ENCODE data around the gene PYGO2.
A peak's percentile ranks its signal among the peaks of the same experiment; 100 is the strongest.

Gene PYGO2

DNA sequence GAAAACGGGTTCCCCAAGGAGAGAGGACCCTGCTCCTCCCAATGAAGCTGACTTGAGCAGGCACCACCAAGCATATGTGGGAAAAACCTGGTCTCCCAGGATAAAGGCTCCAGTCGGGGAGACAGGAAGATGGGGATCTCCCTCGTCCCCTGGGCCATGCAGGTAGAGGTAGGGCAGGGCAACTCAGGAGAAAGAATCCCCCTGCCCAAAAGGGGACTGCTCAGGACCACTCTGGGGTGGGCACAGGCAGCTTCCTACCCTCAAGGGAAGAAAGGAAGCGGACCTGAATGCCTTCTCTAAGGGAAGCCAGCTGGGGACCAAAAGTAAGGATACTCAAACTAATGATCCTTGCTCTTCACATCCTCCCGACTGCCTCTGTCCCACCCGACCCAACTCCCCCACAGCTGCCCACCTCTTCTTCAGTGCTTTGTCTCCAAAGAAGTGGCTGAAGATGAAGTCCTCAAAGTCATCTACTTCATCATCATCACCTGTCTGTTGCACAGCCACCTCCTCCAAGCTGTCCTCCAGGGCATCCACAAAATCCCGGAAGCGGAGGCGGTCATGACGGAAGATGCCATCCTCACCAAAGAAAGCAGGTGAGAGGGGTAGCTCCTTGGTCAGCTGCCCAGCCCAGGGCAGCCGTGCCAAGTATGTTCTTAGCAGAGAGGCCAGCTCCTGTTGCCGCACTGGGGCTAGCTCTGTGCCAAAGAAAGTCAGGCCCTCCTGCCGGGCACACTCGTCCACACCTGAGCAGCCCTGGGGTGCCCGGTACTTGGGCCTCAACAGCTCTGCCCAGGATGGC is 16.2 kb downstream of the PYGO2 start:
- DNase-seq (ENCODE audit: low read depth in 1 of 2, low spot score in 1 of 2) = no peak

DNA sequence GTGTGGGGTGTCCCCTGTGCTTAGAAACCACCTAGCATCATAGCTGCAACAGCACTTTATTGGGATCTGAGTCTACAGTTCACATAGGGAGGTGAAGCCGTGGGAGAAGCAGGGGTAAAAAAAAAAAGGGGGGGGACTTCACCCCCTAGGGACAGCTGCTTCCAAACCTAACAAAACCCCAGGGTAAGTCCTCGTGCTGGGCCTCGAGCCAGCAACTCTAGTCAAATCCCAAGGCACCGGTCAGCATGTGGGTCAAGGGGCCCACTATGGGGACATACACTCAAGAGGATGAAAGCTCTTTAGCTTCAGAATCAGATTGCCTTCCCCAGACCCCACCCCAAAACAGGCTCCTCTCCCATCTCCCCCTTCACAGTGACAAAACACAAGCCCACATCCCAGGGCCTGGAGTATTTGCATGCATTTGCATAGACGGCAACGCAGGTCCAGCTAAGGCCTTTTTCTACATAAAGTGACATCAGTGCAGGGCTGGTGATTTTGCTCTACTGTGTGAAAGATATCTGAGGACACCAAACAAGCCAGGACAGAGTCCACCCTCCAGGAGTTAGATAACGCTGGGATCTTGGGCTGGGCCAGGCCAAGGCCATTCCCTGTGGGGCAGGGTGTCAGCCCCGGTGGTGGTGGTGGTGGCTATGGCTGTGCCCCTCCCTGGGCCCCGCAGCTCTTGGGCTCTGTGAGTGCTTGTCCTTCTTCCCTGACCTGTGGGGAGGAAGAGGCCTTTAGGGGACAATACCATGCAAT is 17.0 kb downstream of the PYGO2 start:
- no peak for DNase-seq (ENCODE audit: low read depth in 1 of 2, low spot score in 1 of 2)

- no peak for DNase-seq (ENCODE audit: low read depth in 1 of 2, low spot score in 1 of 2)
Observed at GRCh38 chr1:154943649-154944400, 17.8 kb downstream of the PYGO2 start.

DNA sequence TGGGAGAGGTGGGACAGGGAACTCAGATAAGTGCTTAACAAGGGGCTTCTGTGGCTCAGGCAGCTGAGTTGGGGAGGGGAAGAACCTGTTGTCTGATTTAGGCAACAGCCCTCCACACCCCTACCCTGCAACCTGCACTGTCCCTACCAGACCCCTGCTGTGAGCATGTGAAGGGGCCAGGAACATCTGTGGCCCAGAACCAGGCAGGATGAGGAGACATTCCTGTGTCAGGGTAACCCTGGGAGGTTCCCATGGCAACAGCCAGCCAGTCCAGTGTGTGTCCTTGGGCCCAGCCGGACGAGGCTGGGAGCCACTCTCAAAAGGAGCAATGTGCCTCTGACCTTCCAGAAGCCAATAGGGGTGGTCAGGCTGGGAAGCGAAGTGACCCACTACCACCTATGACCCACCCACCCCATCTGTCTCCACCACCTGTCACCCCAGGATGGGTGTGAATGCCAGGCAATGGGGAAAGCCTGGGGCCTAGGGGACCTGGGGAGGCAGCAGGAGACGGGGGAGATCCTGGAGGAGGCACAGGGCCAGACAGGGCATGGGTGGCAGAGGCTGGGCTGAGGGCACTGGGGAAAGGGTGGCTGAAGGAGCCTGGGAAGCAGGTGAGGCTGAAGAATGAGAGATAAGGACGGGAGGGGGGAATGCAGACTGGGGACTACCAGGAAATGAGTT is 20.1 kb downstream of the PYGO2 start:
- DNase-seq (ENCODE audit: low read depth in 1 of 2, low spot score in 1 of 2) = no peak

GRCh38 chr1:154940651-154941194 is 20.9 kb downstream of the PYGO2 start:
- DNase-seq (ENCODE audit: low read depth in 1 of 2, low spot score in 1 of 2) = no peak

DNA sequence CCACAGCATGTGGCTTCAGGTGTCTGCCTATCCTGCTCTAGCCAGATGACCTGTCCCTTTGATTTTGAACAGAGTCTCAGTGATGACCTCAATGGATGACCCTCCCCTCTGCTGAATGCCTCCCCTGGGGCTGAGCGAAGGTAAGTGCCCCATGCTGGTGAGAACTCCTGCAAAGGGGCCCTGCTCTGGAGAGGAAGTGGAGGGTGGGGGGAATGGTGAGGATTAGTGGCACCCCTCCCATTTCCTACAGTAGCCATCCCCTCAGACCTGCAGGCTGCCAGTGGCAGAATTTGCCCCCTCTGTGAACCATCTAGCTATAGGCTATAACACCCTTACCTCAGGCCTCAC is 21.4 kb downstream of the PYGO2 start:
- DNase-seq (ENCODE audit: low read depth in 1 of 2, low spot score in 1 of 2) = no peak

- DNase-seq (ENCODE audit: low read depth in 1 of 2, low spot score in 1 of 2) = no peak
Observed at GRCh38 chr1:154938604-154939399, 22.8 kb downstream of the PYGO2 start.

DNA sequence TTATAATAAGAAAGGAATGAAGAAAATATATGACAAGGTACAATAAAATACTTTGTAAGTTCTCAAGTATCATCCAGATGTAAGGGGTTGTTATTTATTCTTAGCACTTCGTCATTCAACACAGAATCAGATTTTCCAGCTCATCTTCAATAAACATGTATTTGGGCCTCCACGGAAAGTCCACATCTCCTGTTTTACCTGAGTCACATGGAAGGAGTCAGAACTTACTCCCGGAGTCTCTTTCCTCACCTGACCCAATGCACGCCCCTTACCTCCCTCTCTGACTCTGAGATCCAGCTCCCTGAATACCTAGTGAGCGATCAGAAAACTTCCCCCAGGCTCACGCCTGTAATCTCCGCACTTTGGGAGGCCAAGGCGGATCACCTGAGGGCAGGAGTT is 23.6 kb downstream of the PYGO2 start:
- no peak for DNase-seq (ENCODE audit: low read depth in 1 of 2, low spot score in 1 of 2)

DNA sequence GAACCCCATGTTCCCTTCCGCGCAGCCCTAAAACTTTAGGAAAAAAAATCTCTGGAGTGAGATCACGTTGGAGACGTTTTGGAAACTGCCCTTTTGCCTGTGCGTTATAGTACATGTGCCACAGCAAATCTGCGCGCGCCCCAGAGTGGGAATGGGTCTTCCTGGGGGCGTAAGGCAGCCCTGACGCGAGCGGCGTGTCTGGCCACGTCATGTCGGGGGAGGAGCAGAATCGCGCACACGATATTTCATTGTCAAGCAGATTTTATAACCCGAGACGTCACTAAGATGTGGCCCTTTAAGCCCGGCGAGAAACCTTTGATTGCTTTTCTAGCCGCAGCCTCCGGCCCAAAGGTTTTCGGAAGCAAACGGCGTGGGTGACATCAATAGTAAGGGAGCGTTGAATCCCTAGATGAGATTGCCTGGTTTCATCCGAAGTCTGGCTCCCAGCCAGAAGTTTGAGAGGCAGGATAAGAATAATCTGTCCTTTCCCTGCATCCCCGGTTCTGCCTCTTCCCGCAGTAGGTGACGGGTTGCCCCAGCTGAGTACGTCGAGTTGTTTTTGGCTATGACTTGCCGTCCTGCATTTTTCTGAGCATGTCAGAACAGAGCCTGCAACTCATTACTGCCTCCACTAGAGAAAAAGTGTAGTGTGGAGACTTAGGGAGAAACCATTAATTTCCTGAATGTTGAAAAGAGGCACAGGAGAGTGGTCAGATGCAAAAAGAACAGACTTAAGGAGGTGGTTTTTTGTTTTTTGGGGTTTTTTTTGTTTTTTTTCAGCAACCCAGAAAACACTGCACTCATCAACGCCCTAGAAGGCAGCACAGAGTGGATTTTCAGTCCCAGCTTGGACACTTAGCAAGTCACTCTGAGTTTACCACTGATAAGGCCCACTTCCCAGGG is 24.2 kb downstream of the PYGO2 start:
- peak; percentile 80 to 86 for DNase-seq (ENCODE audit: low read depth in 1 of 2, low spot score in 1 of 2)

- DNase-seq (ENCODE audit: low read depth in 1 of 2, low spot score in 1 of 2) = peak; percentile 87 to 92
Observed at GRCh38 chr1:154936555-154937084, 25.0 kb downstream of the PYGO2 start, which contains the start of gene PMVK. Gene PMVK, minus strand, starts transcription at chr1:154936719. Its CDS starts 34 bp downstream, at chr1:154936685.

DNA sequence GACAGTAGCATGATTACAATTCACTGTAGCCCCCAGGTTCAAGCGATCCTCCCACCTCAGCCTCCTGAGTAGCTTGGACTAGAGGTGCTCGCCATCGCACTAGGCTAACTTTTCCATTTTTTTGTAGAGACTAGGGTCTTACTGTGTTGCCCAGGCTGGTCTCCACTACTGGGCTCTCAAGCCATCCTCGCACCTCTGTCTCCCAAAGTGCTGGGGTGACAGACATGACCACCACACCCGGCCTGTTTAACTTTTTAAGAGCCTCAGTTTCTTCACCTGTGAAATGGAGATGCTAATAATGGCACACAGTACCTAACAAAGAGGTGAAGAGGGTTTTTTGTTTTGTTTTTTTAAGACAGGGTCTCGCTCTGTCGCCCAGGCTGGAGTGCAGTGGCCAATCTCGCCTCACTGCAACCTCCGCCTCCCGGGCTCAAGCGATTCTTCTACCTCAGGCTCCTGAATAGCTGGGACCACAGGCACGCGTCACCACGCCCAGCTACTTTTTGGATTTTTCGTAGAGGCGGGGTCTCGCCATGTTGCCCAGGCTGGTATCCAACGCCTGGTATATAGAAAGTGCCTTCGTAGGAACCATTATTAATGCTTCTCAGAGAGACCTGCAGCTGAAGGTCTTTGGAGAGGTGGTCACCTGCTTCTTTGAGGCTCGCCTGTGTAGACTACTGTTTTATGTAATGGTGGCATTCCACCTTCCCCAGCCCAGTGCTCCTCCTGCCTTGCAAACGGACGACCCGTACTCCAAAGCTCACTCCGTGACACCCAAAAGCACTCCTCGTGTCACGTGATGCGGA is 25.6 kb downstream of the PYGO2 start:
- no peak for DNase-seq (ENCODE audit: low read depth in 1 of 2, low spot score in 1 of 2)

GRCh38 chr1:154934358-154934948 is 27.1 kb downstream of the PYGO2 start:
- DNase-seq (ENCODE audit: low read depth in 1 of 2, low spot score in 1 of 2) = no peak

- no peak for DNase-seq (ENCODE audit: low read depth in 1 of 2, low spot score in 1 of 2)
Observed at GRCh38 chr1:154931940-154932487, 29.6 kb downstream of the PYGO2 start.

DNA sequence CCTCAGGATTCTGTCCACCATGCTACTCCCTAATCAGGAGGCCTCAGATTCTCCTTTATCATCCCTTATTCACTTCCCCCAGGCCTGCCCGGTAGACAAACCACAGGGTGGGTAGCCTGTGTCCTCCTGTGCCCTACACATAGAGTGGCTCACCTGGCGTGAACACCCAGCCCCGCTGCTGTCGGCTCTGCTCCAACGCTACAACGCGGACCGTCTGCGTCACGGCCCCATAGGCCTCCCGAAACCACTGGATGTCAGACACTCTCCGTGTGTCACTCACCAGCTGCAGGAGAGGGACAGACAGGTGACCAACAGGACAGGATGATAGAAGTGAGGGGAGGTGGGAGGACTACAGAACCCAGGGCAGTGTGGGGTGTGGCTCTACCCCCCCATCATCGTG is 35.4 kb downstream of the PYGO2 start:
- DNase-seq (ENCODE audit: low read depth in 1 of 2, low spot score in 1 of 2) = no peak

DNA sequence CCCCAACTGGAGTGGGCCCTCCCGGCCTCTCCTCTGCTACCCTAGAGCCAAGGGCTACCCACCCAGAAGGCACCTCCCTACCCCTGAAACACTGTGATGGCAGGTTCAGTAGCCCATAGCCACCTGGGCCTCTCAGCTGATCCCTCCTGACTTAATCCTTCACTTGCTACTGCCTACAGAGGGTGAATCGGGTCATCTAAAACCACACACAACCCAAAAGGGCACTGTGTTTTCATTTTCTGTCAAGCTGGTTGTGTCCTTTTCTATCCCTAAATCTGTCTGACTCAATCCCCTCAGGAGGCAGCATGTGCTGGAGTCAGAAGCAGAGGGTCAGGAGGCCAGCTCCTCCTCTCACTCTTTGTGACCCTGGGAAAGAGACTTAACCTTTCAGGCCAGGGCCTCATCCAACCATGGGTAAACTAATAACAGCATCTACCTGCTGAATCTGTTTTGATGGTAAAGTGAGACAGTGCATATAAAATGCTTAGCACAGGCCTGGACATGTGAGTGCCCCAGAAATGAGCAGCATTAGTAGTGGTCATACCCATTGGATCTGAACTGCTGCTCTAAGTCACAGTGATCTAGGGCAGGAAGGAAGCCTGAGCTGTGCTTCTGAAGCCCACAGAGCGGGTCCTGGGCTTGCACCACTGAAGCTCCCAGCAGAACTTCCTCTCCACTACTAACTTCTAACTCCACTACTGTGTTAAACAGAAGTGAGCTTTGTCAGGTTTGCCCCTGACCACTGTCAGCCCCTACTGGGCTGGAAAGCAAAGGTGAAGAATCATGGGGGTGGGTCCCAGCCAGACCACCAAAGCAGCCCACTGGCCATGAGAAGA is 36.0 kb downstream of the PYGO2 start:
- no peak for DNase-seq (ENCODE audit: low read depth in 1 of 2, low spot score in 1 of 2)

- DNase-seq (ENCODE audit: low read depth in 1 of 2, low spot score in 1 of 2) = no peak
Observed at GRCh38 chr1:154923695-154924094, 37.9 kb downstream of the PYGO2 start.
